Stimulated activated CD4-positive, alpha-beta T cell treated with anti-CD3 and anti-CD28 coated beads, Interleukin-2, amount 100 ng/mL, for 4 hours (primary cell): Measurements from ENCODE around the gene C9orf43.

Experiments
- DNase-seq: peaks from one replicate; pipeline ENCODE4 v3.0.0-alpha.2; 2020; ENCODE audit warnings: low read depth

C9orf43 gene

DNA sequence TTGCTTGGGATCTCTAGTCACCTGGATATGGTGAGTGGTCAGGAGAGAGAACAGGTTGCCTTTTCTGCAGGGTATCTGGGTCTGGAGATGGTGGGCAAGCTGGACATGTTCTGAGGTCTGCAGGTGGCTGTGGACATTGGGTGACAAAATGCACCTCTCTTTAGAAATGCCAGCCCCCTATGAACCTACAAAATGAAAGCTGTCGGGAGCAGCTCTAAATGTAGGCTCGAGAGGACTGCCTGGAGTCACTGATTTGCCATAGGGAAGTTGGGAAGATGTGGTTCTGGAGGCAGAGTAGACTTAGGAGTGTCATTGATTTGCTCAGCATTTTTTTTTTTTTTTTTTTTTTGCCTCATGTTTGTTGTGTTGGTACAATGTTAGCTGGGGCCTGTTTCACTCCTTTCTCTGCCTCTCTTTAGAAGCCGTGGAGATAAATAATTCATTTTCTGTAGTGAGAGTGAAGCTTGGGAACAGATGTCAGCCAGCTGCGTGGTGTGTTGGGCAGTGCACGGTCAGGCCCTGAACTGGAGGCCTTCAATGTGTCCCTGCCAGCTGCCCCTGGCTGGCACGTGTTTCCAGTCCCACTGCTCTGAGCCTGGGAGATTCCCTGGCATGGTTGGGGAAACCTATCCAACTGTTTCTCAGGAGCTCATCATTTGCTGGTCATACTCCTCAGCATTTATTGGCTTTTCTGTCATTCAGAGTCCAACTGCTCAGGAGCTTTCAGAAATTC, 58.3 kb downstream of the C9orf43 start:
- no peak for DNase-seq

DNA sequence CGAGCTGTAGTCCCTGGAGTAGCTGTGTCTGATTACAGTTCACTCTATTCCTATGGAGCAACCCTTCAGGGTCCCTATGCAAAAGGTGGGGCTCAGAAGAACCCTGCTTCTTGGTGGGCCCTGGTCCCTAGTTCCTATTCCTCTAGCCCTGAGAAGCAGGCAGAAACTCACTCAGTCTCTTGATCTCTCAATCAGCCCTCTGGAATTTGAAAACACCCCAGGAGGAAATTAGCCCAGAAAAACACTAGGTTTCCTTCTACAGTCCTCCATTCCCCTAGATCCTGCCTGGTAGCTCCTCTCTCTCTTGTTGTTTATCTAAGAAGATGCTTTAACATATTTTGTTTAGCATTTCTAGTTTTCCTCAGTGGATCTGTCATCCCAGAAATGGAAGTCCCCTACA, 60.6 kb downstream of the C9orf43 start:
- DNase-seq, result no peak

DNA sequence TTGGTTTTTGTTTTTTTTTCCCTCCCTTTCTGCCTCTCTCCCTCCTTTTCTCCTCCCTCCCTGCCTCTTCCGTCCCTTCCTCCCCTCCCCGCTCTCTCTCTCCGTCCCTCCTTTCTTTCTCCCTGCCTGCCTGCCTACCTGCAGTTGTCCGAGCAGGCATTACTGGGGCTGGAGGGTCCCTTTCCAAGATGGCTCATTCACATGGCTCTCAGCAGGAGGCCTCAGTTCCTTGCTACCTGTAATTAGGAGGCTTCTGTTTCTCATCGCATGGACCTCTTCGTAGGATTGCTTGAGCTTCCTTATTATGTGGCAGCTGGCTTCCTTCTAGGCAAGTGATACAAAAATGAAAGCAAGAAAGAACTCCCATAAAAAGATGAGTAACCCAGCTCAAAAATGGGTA, 61.0 kb downstream of the C9orf43 start:
- DNase-seq, result no peak

DNA sequence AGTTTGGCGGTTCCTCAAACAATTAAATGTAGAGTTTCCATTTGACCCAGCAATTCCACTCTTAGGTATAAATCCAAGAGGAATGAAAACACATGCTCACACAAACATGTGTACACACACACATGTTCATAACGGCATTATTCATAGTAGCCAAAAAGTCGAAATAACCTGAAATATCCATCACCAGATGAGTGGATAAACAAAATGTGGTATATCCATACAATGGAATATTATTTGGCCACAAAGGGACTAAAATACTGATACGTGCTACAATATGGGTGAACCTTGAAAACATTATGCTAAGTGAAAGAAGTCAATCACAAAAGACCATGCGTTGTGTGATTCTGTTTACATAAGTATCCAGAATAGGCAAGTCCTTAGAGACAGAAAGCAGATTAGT, 61.7 kb downstream of the C9orf43 start:
- no peak for DNase-seq

DNA sequence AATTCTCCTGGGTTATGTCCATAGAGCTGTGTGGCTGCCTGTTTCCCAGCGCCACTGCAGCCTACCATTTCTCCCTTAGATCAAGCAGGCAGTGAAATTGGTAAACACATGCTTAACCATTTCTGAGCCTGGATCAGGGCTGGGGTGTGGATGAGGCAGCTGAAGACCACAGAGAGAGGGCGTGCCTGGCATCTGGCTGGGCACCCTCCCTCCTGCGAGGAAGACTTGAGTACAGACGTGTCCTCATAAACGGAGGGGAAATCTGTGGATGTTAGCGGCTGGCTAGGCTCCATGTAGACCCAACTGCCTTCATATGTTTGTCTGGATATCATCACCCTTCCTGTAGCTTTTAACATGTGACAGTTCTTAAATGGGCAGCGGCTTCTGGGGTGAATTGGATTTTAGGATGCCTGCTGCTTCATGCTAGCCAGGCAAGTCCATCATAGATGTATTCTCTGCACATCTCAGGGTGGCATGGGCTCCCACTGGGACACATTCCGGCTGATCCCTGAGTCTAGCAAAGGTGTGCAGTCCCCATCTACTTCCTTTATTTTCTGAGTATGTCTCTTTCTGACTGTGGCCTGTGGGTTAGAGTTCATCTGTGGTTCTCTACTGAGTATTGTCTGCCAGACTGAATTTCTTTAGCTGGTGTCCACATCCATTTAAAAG, 63.9 kb downstream of the C9orf43 start:
- no peak for DNase-seq

DNA sequence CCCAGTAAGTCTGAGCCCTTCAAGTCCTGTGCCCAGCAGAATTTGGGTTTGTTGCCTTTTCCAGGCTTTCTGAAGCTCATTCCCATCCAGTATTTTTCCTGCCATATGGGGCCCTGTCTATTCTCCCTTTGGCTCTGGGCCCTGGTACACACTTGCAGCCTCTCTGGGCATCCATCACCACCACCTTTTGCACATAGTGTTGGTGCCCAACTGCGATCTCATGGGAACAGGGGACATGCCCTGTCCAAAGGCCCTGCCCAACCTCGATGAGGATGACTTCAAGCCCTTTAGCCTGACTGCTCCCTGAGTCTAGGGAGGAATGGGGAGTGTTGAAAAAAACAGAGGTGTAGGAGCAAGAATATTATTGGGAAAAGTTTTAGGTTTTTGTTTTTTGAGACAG, 64.5 kb downstream of the C9orf43 start:
- no peak for DNase-seq

DNA sequence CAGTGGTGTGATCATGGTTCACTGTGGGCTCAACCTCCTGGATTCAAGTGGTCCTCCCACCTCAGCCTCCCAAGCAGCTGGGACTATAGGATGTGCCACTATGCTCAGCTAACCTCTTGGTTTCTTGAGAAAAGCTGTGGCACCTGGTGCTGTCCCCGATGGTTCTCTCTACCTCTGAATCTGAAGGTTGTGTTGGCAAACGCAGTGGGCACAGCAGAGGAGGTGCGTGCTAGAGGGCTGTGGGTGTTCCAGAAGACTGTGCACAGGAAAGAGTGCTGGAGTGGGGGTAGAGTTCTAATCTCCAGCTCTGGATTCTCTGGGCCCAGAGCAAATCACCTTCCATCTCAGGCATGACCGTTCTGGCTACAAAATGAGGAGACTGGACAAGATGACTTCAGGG, 65.4 kb downstream of the C9orf43 start:
- no peak for DNase-seq

DNA sequence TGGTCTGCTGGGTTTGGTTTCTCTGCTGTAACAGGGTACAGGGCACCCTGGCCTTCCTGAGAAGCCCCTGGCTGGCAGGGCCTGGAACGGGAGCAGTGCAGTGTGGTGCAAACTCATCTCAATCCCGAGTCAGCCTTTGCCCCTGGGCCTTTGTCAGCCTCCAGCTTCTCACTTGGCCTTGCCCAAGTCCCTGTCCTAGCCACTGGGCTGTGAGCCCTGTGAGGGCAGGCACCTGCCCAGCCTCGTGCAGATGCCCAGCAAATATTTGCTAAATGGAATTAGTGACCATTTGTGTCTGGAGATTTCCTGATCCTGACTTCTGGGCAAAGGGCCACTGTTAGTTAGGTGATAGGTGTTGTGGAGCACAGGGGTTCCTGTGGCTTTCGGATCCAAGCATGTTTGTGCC, 66.0 kb downstream of the C9orf43 start:
- no peak for DNase-seq

DNA sequence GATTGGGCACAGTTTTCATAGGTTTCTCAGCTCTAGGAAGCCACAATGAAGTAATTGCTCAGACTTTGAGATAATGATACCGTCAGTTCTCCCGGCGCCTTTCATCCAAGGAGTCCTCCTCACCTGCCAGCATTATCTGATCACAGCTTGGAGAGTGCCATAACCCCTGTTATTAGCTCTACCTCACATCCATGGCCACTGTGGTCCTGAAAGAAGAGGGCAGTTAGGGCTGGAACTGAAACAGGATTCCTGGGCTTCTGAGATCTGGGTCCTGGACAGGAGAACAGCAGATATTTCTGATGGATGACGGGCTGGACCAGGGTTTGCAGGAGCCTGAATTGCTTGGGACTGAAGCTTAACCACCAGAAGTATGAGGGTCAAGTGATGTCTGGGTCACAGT, 66.5 kb downstream of the C9orf43 start:
- no peak for DNase-seq

DNA sequence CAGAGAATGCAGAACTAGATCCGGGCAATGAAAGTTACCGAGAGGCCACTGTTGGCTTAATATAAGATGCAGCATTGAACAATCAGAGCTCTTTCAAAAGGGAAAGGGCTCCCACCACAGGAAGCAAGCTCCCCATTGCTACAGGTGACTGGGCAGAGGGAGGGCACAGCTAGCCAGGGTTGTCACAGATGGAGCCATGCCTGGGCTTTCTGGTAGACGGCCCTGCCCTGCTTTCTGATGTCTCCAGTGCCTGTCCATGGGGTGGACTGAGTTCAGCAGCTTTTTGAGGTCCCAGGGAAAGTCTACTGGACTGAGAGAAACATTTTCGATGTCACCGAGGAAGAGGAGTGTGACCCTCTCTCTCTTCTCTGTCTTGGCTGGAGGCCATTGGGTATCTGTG, 67.1 kb downstream of the C9orf43 start:
- DNase-seq, result no peak

DNA sequence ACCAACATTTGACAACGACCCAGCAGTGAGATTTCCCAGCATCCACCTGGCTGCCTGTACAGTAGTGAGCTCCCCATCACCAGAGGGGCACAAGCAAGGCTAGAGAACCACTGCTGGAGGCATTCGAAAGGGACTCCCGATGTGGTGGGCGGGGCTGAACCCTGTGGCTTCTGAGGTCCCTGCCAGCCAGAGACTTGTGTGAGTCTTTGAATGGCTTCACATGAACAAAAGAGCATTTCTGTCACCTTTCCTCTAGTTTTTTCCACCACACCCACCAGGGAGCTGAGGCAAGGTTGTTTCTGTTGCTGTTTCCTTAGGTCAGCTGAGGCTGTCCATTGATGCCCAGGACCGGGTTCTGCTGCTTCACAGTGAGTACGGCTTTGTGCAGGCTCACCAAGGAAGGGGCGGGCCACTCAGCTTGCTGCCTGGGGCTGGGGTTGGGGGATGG, 68.7 kb downstream of the C9orf43 start:
- DNase-seq, result no peak
